OCI-LY1 (cell line): ENCODE measurements around the gene TMEM167B.
"Not testable (repeated sequence)": the region's sequence is repeated elsewhere in the genome, so short reads cannot be mapped to it uniquely, and the experiment has no call there.

Experiments
- H2AFZ ChIP-seq: fragments of 200-600 bp; sonication (generic), shearing (Covaris generic); 2 replicates; pipeline ENCODE4 v1.6.0; 2014; ENCODE audit warnings: antibody characterized with exemption, mild to moderate bottlenecking, low read length
- H3F3A ChIP-seq: fragments of 200-600 bp; sonication (generic), shearing (Covaris generic); 2 replicates; pipeline ENCODE4 v1.6.0; 2014; ENCODE audit warnings: mild to moderate bottlenecking, antibody characterized with exemption, low read length, moderate library complexity; ENCODE audit not compliant: insufficient read depth
- H3K27ac ChIP-seq: fragments of 200-600 bp; sonication (generic); 2 replicates; pipeline ENCODE4 v1.5.1; 2014; ENCODE audit warnings: low read length, mixed run types, mild to moderate bottlenecking, low read depth; ENCODE audit not compliant: poor library complexity, severe bottlenecking
- H3K27me3 ChIP-seq: fragments of 200-600 bp; sonication (generic); 2 replicates; pipeline ENCODE4 v1.6.0; 2014; ENCODE audit warnings: antibody characterized with exemption, mild to moderate bottlenecking, low read length, moderate library complexity; ENCODE audit not compliant: insufficient read depth
- H3K36me3 ChIP-seq: fragments of 200-600 bp; sonication (generic); 2 replicates; pipeline ENCODE4 v1.6.1; 2014; ENCODE audit warnings: mild to moderate bottlenecking, antibody characterized with exemption, low read length, moderate library complexity, mixed read lengths; ENCODE audit not compliant: insufficient read depth
- H3K4me1 ChIP-seq: fragments of 200-600 bp; sonication (generic); 2 replicates; pipeline ENCODE4 v1.5.1; 2014; ENCODE audit warnings: mild to moderate bottlenecking, low read length, moderate library complexity; ENCODE audit not compliant: insufficient read depth, severe bottlenecking
- H3K4me2 ChIP-seq: fragments of 200-600 bp; sonication (generic), shearing (Covaris generic); 2 replicates; pipeline ENCODE4 v1.6.1; 2014; ENCODE audit warnings: low read length
- H3K4me3 ChIP-seq: fragments of 200-600 bp; sonication (generic); 2 replicates; pipeline ENCODE4 v1.5.1; 2014; ENCODE audit warnings: low read length, low read depth, mild to moderate bottlenecking, mixed read lengths; ENCODE audit not compliant: poor library complexity, severe bottlenecking
- H3K79me2 ChIP-seq: fragments of 200-600 bp; shearing (Covaris generic); 2 replicates; pipeline ENCODE4 v1.6.1; 2016; ENCODE audit warnings: mixed run types, low read length, mixed read lengths; ENCODE audit not compliant: insufficient read depth
- H3K9ac ChIP-seq: fragments of 200-600 bp; sonication (generic), shearing (Covaris generic); 2 replicates; pipeline ENCODE4 v1.6.1; 2014; ENCODE audit warnings: mild to moderate bottlenecking, low read length, mixed read lengths
- H3K9me2 ChIP-seq: fragments of 200-600 bp; sonication (generic), shearing (Covaris generic); 2 replicates; pipeline ENCODE4 v1.6.1; 2014; ENCODE audit warnings: low read depth, mild to moderate bottlenecking, low read length, mixed read lengths
- H3K9me3 ChIP-seq: fragments of 200-600 bp; shearing (Covaris generic); 2 replicates; pipeline ENCODE4 v1.6.1; 2014; ENCODE audit warnings: low read length, mixed read lengths
- H4K20me1 ChIP-seq: fragments of 200-600 bp; sonication (generic), shearing (Covaris generic); 2 replicates; pipeline ENCODE4 v1.6.0; 2016; ENCODE audit warnings: mild to moderate bottlenecking, low read length; ENCODE audit not compliant: insufficient read depth
- EZH2 ChIP-seq: fragments of 200-600 bp; sonication (generic), shearing (Covaris generic); IDR thresholded peaks from 2 replicates; pipeline ENCODE4 v1.8.0; 2017; ENCODE audit warnings: borderline replicate concordance, mixed run types, mild to moderate bottlenecking, antibody characterized with exemption, low read length, moderate library complexity, mixed read lengths
- TF ChIP-seq, protein P1 (sequence below): fragments of 200-600 bp; sonication (generic), shearing (Covaris generic); IDR thresholded peaks from 2 replicates; pipeline ENCODE4 v1.5.1; 2017; ENCODE audit warnings: mild to moderate bottlenecking, antibody characterized with exemption, low read length, moderate library complexity, mixed read lengths

TMEM167B gene

GRCh38 chr1:109050228-109050995, 40.2 kb upstream of the TMEM167B start:
- no peak overlapping the region for H3K27ac ChIP-seq
- TF ChIP-seq, protein P1, sequence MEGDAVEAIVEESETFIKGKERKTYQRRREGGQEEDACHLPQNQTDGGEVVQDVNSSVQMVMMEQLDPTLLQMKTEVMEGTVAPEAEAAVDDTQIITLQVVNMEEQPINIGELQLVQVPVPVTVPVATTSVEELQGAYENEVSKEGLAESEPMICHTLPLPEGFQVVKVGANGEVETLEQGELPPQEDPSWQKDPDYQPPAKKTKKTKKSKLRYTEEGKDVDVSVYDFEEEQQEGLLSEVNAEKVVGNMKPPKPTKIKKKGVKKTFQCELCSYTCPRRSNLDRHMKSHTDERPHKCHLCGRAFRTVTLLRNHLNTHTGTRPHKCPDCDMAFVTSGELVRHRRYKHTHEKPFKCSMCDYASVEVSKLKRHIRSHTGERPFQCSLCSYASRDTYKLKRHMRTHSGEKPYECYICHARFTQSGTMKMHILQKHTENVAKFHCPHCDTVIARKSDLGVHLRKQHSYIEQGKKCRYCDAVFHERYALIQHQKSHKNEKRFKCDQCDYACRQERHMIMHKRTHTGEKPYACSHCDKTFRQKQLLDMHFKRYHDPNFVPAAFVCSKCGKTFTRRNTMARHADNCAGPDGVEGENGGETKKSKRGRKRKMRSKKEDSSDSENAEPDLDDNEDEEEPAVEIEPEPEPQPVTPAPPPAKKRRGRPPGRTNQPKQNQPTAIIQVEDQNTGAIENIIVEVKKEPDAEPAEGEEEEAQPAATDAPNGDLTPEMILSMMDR: no peak
- no peak for TF ChIP-seq EZH2
- no peaks in the 10 kb centered on the region for H3K9me2 ChIP-seq
- no peaks in the 10 kb centered on the region for H3K9me3 ChIP-seq
- no peaks in the 10 kb centered on the region for H3K36me3 ChIP-seq
- no peaks in the 10 kb centered on the region for H3K79me2 ChIP-seq
- no peak overlapping the region for H3K4me3 ChIP-seq
- H3K27me3 ChIP-seq: no peaks in the 10 kb centered on the region
- no peak overlapping the region for H3K9ac ChIP-seq
- H3F3A ChIP-seq: no peaks in the 10 kb centered on the region; the same call in 1 of the 2 replicates
- no peaks in the 10 kb centered on the region for H3K4me1 ChIP-seq
- no peak overlapping the region for H2AFZ ChIP-seq
- H4K20me1 ChIP-seq: no peaks in the 10 kb centered on the region
- H3K4me2 ChIP-seq: no peak overlapping the region

DNA sequence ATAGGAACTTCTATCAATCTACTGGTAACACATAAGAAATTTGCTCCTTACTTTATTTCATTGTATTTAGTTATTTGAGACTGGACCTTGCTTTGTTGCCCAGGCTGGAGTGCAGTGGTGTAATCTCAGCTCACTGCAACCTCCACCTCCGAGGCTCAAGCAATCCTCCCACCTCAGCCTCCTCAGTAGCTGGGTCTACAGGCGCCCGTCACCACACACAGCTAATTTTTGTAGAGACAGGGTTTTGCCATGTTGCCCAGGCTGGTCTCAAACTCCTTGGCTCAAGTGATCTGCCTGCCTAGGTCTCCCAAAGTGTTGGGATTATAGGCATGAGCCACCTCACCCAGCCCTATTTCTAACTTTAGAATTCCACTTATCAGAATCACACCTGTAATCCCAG, 38.4 kb upstream of the TMEM167B start:
- H3K4me1 ChIP-seq, H4K20me1 ChIP-seq, H3K9ac ChIP-seq, H3K79me2 ChIP-seq, H3K36me3 ChIP-seq, H3K9me3 ChIP-seq, H3K9me2 ChIP-seq, H3K27me3 ChIP-seq, H3F3A ChIP-seq, H2AFZ ChIP-seq, H3K27ac ChIP-seq, H3K4me3 ChIP-seq, H3K4me2 ChIP-seq: not testable (repeated sequence)

DNA sequence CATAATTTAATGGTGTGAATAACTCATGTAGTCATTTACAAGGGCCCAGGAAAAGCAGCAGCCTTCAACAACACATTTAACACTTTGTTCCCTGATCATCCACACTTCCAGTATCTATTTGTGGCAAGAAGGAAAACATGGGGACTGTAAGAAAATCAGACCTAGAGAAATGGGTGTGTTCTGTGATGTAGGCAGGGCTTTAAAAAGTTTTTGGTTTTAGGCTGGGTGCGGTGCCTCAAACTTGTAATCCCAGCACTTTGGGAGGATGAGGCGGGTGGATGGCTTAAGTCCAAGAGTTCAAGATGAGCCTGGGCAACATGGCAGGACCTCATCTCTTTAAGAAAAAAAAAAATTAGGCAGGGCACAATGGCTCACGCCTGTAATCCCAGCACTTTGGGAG, 34.5 kb upstream of the TMEM167B start:
- H3K4me1 ChIP-seq: no peaks in the 10 kb centered on the region
- TF ChIP-seq, protein P1: no peak
- TF ChIP-seq EZH2: no peak
- no peaks in the 10 kb centered on the region for H3K27me3 ChIP-seq
- no peaks in the 10 kb centered on the region for H3K79me2 ChIP-seq
- no peak overlapping the region for H2AFZ ChIP-seq
- no peaks in the 10 kb centered on the region for H3K36me3 ChIP-seq
- no peaks in the 10 kb centered on the region for H3K9me2 ChIP-seq
- no peaks in the 10 kb centered on the region for H3K9me3 ChIP-seq
- H3K4me3 ChIP-seq: no peak overlapping the region
- H3K9ac ChIP-seq: no peak overlapping the region
- H3F3A ChIP-seq: no peaks in the 10 kb centered on the region
- no peak overlapping the region for H3K27ac ChIP-seq
- no peaks in the 10 kb centered on the region for H4K20me1 ChIP-seq
- H3K4me2 ChIP-seq: no peak overlapping the region

DNA sequence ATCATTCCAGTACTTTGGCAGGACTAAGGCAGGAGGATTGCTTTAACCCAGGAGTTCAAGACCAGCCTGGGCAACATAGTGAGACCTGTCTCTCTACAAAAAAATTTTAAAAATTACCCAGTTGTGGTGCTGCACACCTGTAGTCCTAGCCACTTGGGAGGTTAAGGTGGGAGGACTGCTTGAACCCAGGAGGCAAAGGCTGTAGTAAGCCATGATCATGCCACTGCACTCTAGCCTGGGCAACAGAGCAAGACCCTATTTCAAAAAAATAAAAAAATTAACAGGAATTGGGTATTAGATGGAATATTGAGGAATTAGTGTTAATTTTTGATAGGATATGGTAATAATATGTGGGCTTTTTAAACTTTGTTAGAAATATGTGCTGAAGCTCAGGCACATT, 31.5 kb upstream of the TMEM167B start:
- Histone ChIP-seq H3K27ac (no peak overlapping the region), H3K36me3 (peaks cover 13% of the 10 kb centered on the region), H3K27me3 (no peaks in the 10 kb centered on the region), H3F3A (no peaks in the 10 kb centered on the region), H3K4me3 (no peak overlapping the region), H3K79me2 (no peaks in the 10 kb centered on the region), H2AFZ (no peak overlapping the region), H3K9me2 (no peaks in the 10 kb centered on the region), H3K4me1 (no peaks in the 10 kb centered on the region), H3K4me2 (no peak overlapping the region), H3K9ac (no peak overlapping the region), H4K20me1 (no peaks in the 10 kb centered on the region), H3K9me3 (no peaks in the 10 kb centered on the region)
- TF ChIP-seq EZH2: no peak
- TF ChIP-seq, protein P1: no peak
